HG03439 (cell line): ENCODE measurements around the gene RRM2.
"Not testable (repeated sequence)": the region's sequence is repeated elsewhere in the genome, so short reads cannot be mapped to it uniquely, and the experiment has no call there.

Source experiments
- ATAC-seq: cut with Tn5 transposase; IDR thresholded peaks from one replicate; pipeline ENCODE4 v1.9.1; 2021; ENCODE audit warnings: mild to moderate bottlenecking, moderate library complexity; ENCODE audit not compliant: unreplicated experiment

RRM2 gene

DNA sequence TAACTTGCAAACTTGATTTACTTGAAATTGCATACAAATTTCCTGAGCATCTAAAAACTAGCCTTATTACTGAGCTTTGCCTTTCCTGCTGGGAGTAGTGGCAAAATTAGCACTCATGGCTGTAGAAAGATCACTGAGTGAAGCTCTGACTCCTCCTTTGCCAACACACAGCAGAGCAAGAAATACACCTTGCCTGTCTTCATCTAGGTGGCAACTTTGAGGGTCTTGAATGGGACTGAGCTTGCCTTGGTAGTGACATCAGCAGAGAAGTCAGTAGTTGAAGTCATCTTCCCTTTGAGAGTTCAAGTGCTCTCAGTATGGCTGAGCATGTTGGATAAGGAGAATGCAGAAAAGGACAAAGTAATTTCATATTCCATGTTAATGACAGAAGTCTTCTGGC lies 5.9 kb downstream of the RRM2 start:
- ATAC-seq, result no peak

DNA sequence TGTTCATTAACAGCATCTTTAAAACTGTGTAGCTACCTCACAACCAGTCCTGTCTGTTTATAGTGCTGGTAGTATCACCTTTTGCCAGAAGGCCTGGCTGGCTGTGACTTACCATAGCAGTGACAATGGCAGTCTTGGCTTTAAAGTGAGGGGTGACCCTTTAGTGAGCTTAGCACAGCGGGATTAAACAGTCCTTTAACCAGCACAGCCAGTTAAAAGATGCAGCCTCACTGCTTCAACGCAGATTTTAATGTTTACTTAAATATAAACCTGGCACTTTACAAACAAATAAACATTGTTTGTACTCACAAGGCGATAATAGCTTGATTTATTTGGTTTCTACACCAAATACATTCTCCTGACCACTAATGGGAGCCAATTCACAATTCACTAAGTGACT lies 7.0 kb downstream of the RRM2 start:
- ATAC-seq, result no peak

DNA sequence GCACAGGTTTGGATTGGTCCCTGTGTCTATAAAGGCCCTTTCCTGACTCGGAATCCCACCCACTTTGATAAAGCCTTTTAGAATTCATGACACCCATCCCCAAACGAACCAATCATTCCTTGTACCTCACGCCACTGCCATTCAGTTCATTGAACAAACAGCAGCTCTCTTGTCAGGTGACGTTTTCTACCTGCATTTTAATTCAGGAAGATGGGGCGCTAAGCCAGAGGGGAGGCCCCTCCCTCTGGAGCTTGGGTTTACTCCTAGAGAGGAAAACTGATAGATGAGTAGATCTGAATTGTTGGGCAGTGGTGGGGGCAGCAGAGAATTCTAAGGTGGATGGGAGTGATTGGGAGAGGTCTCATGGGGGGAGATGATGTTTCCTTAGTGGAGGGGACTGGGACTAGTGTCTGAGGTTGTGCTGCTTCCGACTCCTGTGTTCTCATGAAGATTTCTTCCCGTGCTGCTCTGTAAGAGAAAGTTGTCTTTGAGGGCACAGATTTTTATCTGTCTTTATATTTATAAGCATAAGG lies 9.6 kb downstream of the RRM2 start:
- ATAC-seq, result no peak

DNA sequence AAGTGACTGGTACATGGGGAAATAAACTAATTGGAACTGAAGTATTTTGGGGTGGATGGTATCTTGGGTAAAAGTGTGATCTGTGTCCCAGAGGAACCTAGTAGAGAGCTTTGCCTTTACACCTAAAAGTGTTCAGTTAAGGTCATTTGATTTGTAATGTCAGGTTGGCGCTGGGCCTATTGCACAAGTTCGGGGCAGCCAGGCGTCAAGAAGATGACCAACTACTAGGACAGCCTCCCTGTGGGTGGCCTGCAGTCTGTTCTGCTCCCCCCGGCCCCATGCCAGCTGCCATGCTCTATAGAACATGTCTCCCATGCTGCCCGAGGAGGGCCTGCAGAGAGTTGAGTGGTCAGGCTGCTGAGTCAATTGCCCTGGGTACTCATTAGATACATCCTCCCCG lies 10.1 kb downstream of the RRM2 start:
- no peak for ATAC-seq

DNA sequence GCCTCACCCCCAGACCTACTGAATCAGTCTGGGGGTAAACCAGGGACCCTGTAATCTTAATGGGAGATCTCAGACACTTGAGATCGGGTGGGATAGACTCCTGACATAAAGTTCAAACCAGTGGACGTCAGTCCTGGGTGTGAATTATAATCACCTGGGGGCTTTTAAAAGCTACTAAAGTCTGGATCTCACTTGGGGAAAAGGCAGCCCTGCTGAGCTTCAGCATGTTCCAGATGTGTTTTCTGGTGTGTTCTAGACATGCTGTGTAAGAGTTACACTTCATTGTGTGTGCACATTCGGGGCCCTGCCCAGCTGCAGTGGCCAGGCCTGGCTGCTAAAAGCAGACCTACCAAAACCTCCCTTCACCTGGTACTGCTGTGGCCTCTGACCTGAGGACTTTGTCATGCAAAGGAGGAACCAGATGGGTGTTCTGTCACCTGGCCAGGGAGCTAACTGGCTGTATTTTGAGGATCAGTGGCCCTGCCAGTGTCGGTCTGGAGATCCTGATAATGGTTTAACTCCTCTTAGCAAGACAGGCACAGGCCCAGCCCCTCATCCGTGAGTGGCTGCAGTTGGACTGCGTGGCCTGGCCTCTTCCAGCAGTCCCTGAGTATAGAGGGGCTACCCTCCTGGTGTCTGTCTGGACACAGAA lies 10.6 kb downstream of the RRM2 start:
- no peak for ATAC-seq

DNA sequence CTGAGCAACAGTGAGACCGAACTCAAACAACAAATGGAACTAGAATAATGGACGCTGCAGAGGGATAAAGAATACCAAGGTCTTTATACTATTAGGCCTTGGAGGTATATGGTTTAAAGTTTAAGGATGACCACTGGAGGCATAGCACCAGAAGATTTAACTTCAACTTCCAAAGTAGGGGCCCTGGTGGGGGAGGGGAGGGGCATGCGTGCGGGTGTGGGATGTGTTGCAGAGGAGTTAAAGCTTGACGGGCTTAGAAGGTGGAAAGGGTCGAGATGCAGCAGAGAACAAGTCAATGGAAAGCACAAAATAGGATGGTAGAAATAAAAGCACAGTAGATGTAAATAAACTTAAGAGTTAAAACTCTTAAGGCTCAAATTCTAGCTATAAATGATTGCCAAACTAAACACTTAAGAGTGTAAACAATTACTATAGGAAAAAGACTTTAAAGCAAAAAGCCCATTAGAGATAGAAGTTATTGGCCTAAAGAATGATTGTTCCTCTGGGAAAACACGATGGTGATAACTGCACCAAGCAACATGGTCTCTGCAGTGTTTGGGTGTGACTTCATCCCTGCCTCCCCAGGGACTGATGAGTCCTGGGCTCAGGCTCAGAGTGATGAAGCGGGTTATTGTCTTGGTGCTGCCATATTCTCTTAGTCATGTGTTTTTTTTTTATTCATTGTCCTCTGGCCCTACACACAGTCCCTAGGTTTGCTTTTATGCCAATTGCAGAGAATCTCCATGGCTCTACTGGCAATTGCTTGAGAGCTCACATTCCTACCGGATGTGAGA lies 13.0 kb downstream of the RRM2 start:
- ATAC-seq, result no peak

DNA sequence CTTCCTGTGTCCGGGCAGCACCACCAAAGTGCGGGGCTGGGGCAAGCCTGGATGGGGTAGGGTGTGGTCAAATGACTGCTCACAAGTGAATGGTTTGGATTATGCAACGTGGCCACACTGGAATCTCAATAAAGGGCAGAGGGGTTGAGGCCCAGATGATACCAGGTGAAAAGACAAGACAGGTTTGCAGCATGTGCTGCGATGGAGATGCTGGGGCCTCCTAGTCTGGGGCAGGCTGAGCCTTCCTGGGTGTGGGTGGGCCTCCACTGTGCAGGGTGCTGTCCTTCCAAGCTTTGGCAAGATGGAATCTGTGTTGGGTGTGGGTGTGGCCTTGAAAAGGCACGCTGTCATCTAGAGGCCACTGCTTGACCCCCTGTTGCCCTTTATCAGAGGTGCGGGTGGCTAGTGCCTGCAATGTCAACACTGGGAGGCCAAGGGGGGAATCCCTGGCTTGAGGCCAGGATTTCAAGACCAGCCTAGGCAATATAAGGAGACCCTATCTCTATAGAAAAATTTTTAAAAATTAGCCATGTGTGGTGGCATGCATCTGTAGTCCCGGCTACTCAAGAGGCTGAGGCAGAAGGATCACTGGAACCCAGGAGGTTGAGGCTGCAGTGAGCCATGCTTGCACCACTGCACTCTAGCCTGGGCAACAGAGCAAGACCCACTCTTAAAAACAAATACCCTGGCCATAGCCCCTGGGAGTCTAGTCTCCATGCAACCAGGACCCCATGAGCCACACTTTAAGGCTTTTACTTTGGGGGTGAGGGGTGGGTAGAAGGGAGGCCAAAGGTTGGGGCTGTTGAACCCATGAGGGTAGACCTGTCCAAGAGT lies 13.8 kb downstream of the RRM2 start:
- ATAC-seq, result no peak

DNA sequence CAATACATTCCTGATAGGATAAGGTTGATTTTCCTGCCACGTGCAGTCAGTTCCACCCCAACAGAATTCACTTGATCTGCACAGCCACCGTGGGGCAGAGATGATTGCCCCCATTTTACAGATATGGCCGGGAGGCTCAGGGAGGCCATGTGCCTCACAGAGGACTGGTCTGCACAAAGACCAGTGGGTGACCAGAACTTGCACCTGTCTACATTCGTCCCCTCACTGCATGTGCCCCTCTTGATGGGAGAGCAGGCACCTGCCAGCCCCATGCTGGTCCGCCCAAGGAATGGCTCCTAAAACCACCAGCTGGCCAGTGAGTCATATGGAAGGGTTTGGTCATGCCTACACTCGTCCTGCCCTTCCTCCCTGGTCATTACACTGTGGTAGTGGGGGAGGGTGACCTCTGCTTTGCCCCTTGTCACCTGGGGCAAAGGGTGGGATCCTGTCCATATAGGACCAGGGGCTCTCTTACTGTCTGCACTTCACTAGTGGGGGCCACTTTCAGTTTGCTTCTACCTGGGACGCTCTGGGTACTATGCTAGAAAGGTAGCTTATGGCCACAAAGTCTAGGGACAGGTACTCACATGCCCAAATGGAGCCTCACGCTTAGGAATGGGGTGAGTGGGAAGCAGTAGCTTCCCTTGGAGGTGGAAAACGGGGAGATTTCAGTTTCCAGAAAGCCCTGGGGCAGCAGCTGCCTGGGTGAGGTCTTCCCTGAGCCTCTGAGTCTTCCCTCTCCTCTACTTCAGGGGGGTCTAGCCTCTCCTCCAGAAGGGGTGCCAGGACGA lies 14.7 kb downstream of the RRM2 start:
- ATAC-seq, result no peak

DNA sequence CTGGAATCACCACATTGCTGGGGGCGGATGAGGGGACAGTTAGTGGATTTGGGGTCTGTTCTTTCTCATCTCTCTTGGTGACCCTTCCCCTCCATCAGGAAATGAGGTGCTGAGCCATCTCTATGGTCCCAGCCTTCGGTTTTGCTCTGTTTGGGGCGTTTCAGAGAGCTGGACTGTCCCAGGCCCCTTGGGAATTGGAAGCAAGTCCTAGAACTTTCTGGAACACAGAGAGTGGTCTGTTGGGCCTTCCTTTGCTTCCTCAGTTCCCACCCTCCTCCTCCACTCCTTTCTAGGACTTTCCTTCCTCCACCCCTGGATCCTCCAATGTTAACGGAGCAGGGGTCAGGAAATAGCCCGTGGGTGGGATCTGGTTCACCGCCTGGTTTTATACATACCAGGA lies 17.0 kb downstream of the RRM2 start:
- ATAC-seq, result no peak

DNA sequence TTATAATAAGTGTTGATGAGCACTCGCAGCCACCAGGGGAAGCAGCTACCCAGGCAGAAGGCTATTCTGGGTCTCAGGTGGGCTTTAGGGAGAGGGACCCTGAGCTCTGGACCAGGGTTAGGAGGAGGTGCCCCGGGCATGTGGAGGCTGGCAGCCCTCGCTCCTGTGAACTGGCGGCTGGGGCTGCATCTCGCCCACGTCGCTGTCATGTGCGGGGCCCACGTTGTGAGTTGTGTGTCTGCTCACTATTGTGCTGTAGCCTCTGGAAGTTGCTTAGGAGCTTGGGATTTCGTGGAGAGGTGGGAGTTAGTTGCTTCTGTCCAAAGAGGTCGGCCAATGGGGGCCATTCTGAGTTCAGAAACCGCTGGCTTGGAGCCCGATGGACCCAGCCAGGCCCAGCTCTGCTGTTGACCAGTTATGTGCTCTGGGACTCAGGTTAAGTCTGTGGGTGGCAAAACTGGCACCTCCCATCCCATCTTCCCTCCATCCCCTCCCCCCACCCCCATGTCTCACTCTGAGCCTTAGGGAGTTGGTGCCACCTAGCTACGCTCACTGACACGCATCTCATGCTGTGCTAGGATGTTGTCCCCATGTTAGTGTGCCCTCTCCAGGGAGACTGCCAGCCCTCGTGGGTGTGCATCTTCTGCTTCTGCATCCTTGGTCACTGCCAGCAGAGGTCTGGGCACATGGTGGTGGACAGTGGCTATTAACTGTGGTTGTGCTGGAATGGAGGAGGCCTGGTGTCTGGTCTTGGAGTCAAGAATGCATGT lies 18.5 kb downstream of the RRM2 start:
- no peak for ATAC-seq

DNA sequence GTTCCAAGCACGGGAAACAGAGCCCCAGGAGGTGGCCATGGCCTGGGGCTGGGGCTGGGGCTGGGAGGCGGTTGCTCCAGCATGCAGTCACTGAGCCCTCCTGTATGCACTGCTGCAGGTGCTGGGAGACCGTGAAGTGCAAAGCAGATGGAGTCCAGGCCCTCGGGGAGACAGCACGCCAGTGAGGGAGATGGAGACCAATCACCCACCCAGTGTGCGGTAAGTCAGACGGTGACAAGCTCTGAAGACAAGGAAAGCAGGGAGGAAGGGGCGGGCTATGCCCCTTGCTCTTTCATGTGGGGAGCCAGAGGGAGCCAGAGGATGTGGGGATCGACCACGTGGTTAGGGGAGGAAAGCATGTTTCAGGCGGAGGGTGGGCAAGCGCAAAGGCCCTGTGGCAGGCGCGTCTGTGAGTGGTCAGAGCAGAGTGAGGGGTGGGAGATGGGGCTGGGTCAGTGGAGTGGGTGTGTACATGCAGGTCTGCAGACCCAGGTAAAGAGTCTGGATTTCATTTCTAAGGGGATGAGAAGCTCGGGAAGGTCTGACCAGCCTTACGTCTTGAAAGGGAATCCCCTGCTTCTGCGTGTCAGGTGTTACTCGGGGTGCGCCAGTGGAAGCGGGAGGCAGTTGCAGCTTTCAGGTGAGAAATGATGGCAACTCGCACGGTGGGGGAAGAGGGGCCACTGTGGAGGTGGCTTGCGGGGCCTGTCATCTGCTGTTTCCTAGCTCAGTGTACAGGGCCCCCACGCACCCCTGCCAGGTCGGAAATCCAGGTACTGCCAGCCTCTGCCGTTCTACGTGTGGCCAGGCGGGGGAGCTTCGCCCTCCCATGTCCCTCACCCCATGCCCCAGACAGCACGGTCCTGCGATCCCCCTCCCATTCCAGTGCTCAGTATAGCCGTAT lies 19.4 kb downstream of the RRM2 start:
- ATAC-seq, result no peak

DNA sequence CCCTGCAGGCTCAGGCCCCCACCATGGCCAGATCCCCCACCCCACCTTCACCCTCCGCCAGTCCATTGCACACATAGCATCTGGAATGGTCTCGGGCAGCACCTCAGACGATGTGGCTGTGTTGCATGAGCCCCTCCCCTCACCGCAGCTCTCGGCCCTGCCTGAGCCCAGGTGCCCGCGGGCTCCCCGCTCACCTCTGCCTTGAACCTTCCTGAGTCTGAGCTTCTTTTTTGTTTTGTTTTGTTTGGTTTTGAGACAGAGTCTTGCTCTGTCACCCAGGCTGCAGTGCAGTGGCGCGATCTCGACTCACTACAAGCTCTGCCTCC lies 20.1 kb downstream of the RRM2 start:
- ATAC-seq, result no peak

DNA sequence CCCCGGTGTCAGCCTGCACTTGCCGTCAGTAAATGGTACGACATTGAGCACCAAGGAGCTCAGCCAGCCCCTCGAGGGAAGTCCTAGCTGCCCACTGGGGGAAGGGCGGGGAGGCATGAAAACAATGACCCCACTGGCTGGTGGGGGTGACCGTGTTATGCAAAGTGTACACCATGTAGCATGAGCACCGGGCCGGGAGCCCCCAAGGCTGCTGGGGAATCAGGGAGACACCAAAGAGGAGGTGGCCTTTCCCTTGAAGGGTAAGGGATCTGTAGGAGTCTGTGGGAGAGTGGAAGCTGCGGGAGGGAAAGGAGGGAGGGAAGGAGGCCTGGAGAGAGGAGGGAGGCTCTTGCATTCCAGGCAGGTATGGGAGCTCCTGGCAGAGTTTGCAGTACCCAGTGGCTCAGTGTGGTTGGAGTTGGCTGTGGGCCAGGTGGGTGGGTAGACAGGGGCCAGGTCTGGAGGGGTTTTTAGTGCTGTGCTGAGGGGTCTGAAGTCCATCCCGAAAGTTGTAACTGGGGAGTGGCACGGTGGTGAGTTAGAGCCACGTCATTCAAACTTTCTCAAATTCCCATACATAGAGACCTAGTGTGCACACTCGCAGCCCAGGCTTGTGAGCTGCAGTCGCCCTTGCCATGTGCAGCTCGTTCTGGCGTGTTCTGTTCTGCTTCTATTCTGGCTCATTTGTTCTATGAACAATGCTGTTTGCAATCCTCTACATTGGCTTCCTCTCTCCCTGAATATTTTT lies 22.4 kb downstream of the RRM2 start:
- ATAC-seq, result no peak

DNA sequence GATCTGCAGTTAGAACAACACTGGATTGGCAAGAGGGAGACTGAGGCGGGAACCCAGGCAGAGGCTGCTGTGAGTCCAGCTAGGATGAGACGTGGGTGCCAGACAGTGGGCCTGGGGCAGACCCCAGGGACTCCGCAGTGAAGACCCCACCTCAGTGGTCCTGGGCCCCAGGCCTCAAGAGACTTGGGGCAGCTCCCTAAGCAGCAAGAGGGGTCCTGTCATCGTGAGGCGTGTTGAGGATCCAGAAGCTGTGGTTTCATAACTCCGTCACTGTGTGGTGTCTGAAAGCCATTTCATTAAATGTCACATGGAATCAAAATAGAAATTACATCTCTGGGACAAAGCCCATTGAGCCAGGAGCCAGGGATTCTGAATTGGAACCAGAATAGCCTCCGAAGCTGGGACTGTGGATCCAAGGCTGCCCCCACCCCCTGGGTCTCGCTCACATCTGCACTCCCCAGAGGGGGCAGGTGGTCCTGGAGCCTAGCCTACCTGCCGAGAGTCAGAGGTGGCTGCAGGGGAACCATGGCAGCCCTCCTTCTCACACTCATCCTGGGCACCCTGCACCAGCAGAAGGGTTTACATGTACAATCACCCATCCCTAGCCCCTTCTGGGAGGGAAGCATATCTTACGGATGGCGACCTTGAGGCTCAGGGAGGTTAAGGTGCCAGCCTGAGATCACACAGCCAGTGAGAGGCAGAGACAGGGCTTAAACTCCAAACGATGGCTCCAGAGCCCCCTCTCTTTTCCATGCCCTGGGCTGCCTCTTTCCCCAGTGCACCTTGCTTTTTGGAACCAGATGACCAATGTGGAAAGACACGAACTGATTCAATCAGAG lies 23.2 kb downstream of the RRM2 start:
- no peak for ATAC-seq

DNA sequence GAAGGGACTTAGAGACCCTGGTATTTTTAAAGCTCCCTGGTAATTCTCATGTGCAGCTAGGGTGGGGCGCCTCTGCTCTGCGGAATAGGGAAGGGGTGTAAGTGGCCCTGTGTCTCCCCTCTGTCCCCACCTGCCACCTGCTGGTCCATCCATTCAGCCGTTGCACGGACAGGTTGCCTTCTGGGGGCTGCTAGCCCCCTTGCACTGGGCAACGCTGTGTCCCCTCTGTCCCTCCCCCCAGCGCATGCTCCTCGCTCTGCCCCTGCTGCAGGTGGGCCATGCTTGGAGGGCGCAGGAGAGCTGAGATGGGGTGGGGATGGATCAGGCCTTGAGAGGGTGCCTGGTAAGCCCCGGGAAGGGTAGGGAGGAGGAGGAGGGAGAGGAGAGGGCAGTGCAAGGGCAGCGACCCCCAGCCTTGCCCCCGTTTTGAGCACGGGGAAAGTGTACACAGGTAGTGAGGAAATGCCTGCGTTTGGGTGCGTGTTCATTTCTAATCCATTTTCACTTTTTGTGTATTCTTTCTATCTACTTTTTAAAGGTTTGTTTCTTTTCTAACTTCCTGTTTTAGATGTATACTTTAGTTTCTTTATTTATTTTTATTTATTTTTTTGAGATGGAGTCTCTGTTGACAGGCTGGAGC lies 23.9 kb downstream of the RRM2 start:
- ATAC-seq, result no peak

DNA sequence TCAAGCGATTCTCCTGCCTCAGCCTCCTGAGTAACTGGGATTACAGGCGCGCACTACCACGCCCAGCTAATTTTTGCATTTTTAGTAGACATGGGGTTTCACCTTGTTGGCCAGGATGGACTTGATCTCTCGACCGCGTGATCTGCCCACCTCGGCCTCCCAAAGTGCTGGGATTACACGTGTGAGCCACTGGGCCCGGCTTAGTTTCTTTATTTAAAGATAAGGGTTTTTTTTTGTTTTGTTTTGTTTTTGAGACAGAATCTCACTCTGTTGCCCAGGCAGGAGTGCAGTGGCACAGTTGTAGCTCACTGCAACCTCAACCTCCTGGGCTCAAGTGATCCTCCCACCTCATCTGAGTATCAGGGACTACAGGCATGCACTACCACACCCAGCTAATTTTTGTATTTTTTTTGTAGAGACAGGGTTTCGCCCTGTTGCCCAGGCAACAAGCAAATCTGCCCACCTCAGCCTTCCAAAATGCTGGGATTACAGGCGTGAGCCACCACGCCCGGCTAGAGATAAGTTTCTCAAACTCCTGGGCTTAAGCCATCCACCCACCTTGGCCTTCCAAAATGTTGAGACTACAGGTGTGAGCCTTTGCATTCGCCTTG lies 24.6 kb downstream of the RRM2 start:
- not testable (repeated sequence) for ATAC-seq

DNA sequence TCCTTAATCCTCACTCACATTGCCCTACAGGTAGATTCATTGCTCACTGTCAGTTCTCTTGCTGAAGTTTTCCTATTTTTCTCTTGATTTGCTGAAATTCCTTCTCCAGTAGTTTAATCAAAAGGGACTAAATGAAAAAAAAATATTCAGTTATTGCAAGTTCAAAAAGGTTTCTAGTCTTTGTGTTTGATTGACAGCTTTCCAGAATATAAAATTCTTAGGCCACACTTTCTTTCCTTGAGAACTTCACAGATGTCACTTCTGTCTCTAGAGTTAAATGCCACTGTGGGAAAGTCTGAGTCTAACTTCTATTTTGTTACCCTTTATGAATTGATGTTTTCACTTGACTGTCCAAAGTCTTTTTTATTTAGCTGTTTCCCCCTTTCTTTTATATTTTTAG lies 25.7 kb downstream of the RRM2 start:
- ATAC-seq, result no peak
